ENCODE data around the gene ALAD. TPM values are rescaled to one million over a fixed set of nuclear protein-coding genes. Genes with fewer than 3 reads are reported as not detected.
"Not testable (repeated sequence)": the region's sequence is repeated elsewhere in the genome, so short reads cannot be mapped to it uniquely, and the experiment has no call there.

Gene ALAD
- total RNA-seq, 1 experiment from 2014 or later: 20.3 TPM

DNA sequence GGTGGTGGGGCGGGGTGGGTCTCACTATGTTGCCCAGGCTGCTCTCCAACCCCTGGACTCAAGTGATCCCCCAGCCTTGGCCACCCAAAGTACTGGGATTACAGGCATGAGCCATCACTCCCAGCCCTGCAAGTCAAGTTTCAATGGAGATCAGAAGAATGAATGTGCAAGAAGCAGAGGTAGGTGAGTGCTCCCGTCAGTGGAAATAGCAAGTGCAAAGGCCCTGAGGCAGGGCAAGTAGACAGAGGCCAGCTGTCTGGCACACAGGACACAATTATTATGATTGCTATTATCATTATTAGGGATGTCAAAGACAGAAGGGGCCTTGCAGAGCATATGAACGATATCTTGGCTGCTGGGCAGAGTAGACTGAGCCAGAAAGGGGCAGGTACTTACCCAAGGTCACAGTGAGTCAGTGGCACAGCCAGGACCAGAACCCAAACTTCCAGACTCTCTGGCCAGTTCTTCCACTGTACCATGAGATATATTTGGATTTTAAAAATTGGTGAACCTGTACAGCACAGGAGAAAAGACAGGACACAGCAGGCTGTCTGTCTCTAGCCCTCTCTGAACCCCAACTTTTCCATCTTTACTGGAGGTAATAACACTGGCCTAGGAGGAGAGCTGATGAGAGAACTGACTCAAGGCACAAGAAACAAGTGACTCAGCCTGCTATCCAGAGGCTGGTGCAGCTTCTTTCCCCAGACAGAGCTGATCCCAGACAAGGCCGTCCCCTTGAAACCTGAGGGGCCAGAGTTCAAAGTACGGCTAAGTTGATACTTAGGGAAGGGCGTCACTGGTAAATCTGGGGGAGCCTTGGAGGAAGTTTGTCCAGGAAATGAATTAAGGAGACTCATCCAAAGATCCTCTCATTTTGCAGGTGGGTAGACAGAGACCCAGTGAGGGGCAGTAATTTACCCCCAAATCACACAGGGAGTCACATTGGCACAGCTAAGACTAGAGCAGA lies 25.7 kb downstream of the ALAD start:
- DNase-seq (ENCODE audit: low read depth): no peak

DNA sequence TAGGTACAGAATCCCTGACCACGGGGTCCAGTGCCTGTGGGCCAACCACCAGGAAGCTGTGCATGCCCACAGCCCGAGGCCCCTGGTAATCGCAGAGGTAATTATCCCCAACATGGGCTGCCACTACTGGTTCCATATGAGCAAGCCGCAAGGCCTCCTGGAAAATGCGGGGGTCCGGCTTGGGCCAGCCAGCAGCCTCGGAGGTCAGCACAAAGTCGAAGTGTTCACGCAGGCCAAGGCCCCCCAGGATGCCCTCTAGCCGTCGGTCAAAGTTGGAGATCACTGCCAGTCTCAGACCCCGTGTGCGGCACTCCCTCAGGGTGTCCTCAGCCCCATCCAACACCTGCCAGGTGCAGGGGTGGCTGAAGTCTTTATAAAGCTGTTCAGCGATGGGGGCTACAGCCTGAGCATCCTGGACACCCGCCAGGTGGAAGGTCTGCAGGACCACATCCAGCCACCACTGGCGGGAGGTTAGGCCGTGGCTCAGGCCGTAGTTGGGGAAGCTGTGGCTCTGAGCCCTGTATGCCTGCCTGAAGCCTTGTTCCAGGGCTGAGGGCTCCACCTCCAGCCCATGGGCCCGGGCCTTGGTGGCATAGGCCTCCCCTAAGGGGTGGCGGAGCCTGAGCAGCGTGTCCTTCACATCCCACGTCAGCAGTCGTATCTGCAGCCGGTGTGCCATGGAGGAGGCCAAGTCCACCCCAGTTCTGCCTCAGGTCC lies 27.2 kb downstream of the ALAD start:
- no peak for DNase-seq (ENCODE audit: low read depth)

DNA sequence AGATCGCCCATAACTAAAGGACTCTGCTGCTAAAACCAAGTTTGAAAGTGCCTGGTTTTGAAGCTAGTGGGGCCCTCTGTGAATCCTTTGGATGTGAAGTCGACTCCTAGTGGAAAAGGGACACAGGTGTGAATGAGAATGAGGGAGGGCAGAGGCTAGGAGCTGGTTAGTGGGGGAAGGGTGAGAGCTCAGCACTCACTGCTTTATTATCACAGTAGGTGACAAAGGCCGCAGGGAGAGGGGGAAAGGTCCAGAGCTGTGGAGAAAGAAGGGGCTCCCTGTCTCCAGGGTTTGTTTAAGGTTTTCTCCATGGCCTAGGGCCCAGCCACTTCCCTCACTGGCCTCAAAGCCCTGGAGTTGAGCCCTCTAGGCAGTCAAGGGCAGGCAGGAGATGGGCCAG lies 27.8 kb downstream of the ALAD start:
- no peak for DNase-seq (ENCODE audit: low read depth)

DNA sequence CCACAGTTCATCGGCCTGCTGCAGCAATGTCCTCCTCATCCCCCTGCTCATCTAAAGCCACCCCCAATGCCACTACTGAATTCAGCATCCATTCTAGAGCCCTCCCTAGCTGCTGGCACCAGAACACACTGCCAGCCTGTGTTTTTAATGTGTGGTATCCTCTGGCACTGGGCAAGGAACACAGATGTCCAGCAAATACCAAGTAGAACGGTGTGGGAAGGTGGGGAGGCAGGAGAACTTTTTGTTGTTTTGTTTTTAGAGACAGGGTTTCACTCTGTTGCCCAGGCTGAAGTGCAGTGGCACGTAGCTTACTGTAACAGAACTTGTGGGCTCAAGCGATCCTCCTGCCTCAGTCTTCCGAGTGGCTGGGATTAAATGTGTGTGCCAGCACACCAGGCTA lies 29.0 kb downstream of the ALAD start:
- no peak for DNase-seq (ENCODE audit: low read depth)

DNA sequence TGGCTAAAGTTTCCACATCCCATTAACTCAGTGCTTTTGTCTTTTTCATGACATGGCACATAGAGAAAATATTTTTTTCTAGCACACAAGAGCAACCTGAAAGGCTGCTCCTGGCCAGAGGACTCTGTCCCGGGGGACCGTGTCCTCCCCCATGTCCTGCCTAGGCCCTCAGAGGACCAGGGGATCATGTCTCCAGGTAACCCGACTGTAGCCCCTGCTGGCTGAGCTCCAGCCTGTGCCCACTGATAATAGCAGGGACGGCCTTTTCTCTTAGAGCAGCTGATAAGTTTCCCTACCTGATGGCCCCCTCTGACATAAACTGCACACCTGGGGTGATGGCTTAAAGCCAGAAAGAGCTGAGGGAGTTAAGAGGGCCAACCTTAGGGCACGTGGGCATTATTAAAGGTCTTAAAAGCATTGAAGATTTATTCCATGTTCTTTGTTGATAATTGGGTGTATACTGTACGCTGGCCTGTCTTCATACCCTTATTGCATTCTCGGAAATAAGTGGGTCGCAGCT lies 30.2 kb downstream of the ALAD start:
- DNase-seq (ENCODE audit: low read depth): no peak

DNA sequence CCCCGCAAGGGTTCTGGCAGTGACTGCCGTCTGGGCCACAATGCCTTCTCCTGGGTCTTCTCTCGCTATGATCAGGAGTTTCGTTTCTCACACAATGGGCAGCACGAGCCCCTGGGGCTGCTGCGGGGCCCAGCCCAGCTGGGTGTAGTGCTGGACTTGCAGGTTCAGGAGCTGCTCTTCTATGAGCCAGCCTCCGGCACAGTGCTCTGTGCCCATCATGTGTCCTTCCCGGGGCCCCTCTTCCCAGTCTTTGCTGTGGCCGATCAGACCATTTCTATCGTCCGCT lies 31.3 kb downstream of the ALAD start:
- no peak for DNase-seq (ENCODE audit: low read depth)

DNA sequence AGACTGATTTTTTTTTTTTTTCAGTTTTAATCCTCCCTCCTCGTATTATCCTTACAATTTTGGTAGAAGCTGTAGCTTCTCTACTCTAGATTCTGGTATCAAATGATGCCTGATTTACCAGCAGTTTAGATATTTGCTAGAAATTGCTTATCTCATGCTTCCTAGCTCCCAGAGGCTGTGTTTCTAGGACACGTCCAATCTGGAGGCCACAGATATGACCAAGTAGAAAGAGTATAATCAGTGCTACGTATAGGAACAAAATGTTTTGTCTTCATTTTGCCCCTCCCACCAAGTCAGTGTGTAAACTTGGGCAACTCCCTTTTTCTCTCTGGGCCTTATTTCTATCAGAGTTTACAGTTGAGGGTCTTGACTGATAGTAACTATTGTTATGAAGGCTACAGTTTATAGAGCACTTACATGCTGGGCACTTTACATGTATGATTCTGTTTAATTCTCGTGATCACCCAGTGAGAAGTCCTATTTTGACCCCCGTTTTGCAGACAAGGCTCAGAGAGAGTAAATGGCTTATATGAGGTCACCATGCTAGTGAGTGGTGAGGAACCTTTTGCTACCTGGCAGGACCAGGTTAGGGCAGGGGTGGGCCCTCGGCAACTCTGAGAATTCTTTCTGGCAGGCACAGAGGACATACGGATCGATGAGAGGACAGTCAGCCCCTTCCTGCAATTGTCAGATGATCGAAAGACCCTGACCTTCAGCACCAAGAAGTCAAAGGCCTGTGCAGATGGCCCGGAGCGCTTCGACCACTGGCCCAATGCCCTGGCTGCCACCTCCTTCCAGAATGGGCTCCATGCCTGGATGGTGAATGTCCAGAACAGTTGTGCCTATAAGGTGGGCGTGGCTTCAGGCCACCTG lies 31.9 kb downstream of the ALAD start:
- no peak for DNase-seq (ENCODE audit: low read depth)

DNA sequence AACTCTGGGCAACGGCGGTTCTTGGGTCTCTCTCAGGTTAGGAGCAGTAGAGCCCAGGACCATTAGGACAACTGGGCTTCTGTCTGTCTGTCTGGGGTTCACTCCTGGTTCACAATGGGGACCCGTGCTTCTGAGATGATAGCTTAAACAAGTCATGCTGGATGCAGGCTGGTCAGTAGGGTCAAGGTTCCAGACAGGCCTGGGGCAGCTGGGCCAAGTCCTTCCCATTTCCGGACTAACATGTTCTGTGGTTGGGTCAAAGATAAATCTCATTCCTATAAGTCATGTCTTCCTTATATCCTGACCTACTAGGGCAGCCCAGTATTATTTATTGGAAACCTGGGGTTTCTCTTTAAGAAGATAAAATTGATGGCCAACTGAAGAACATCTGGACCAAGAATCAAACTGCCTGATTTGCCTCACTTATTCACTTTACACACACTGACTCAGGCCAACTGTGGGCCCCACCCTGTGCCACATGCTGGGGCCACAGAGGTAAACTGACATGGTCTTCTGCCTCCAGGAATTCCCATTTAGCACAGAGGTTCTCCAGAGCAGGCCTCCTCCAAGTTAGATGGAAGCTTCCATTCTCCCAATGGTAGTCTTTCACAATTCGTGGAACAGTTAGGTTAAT lies 32.6 kb downstream of the ALAD start:
- no peak for DNase-seq (ENCODE audit: low read depth)

DNA sequence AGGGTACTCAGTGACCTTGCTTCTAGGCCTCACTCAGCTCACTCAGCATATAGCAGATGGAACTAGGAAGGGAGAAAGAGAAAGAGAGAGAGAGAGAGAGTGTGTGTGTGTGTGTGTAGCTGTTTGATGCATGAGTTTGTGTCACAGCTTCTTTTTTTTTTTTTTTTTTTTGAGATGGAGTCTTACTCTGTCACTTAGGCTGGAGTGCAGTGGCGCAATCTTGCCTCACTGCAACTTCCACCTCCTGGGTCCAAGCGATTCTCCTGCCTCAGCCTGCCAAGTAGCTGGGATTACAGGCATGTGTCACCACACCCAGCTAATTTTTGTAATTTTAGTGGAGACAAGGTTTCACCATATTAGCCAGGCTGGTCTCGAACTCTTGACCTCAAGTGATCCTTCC lies 35.4 kb downstream of the ALAD start:
- DNase-seq (ENCODE audit: low read depth): not testable (repeated sequence)

DNA sequence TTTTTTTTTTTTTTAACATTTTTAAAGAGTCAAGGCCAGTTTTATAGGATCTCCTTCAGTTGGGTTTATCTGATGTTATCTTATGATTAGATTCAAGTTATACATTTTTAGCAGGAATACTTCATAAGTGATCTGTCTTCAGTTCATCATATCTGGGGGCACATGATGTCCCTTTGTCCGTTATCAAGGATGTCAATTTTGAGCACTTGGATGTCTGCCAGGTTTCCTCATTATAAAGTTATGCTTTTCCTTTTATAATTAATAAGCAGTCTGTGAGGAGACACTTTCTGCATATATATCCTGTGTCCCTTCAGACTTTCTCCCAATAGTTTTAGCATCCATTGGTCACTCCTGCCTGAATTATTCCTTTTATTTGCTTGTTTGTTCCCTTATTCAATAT lies 36.1 kb downstream of the ALAD start:
- no peak for DNase-seq (ENCODE audit: low read depth)

DNA sequence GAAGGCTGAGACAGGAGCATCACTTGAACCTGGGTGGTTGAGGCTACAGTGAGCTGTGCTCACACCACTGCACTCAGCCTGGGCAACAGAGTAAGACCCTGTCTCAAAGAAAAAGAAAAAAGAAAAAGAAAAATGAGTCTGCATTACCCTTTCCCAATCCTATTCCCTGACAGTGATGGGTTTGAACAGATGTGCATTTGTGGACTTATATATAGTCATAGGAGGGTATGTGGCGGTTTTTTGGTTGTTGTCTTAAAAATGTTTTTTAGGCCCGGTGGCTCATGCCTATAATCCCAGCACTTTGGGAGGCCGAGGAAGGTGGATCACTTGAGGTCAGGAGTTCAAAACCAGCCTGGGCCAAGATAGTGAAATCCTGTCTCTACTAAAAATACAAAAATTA lies 37.7 kb downstream of the ALAD start:
- DNase-seq (ENCODE audit: low read depth): no peak

DNA sequence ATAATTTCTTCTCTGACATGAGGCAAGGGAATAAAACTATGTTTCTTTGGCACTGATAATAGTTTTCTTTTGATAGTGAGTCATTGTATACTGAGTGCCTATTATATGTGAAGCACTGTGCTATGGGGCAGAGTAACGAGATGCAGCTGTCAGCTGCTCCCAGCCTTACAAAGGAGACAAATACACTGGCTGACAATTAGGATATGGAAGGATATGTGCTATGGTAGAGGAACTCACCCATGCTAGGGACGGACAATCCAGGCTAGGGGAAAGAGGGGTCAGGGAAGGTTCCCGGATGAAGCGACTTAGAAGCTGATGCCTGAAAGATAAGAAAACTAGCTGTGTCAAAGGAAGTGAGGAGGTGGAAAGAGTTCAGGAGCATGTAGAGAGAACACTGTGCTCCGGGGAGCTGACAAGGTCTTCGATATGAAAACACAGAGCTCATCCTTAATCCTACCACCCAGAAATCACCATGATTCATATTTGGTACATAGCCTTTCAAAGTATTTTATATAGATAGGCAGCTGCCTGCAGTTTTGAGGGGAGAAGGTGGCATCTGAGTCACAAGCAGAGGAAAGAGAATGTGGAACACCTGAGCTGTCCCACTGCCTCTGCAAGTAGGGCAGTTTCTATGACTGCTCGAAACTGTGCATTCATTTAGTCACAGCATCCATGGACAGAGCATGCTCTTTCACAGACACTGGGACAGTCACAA lies 39.6 kb downstream of the ALAD start:
- DNase-seq (ENCODE audit: low read depth): no peak

DNA sequence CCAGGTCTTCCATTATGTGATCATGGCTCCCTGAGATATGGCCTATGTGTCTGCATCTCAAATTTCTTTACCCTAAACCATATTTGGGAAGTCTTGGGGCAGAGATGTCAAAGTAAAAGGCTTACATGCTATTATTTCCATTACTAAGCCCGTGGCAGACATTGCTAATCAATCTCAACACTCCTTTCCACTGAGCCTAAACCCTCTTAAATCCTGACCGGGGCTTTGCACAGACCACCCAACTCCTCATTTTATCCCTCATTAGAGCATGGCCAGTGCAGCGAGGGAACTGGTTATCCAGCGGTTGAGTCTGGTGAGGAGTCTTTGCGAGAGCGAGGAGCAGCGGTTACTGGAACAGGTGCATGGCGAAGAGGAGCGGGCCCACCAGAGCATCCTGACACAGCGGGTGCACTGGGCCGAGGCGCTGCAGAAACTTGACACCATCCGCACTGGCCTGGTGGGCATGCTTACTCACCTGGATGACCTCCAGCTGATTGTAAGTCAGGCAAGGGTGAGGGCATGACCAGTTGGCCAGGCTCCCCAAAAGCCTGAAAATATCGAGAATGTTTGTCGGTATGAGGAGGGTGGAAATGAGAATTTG lies 40.7 kb downstream of the ALAD start:
- DNase-seq (ENCODE audit: low read depth): no peak

DNA sequence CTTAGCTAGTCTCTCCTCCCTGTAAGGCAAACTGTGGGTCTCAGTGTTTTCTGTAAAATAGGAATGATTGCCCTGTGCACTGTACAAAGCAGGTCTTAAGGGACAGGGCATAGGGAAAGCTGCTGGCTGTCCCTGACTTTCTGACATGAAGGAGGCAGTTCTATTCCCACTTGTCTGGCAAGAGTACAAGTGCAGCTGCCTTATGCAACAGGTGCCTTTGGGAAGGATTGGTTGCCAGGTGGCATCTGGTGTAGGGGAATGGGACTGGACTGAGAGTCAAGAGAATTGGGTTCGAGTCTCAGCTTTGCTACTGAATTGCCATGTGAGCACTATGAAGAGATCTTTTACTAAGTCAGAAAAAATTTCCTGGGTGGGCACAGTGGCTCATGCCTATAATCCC lies 41.7 kb downstream of the ALAD start:
- DNase-seq (ENCODE audit: low read depth): no peak

DNA sequence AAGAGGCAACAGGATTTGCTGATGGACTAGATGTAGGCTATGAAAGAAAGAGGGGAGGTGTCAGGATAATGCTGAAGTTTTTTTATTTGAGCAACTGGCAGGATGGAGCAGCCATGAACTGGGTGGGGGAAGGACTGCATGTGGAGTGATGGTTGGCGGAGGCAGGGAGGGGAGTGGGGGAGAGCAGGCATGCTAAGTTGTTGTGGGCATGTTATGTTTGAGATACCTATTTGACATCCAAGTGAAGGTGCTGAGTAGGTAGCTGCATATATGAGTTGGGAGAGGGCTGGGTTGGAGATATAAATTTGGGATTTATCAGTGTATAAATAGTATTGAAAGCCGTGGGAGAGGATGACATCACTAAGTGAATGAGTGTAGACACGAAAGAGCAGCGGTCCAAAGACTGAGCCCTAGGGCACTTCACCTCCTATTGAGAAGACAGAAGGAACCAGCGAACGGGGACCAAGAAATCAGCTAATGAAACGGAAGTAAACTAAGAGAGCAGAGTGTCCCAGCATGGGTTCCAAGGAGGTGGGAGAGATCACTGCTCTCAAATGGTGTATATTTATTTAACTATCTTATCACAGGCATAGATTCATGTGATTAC lies 44.3 kb downstream of the ALAD start:
- no peak for DNase-seq (ENCODE audit: low read depth)

DNA sequence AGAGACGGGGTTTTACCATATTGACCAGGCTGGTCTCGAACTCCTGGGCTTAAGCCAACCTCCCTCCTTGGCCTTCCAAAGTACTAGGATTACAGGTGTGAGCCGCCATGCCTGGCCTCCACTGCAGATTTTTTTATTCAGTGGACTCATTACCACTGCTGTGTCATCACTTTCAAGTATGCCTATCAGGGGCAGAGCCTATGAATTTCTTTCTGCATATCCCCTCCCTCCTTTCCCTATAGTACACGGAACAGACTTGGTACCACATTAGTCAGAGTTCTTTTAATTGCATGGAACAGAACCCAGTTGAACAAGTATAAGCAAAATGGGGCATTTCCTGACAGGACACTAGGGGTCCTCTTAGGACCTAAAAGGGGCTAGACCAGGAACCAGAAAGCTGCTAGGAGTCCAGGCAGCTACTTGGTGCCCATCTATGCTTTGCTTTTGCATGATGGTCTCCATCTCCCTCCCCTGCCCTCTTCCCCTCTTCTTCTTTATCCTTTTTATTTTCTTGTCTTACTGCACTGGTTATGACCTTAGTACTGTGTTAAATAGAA lies 46.0 kb downstream of the ALAD start:
- no peak for DNase-seq (ENCODE audit: low read depth)

DNA sequence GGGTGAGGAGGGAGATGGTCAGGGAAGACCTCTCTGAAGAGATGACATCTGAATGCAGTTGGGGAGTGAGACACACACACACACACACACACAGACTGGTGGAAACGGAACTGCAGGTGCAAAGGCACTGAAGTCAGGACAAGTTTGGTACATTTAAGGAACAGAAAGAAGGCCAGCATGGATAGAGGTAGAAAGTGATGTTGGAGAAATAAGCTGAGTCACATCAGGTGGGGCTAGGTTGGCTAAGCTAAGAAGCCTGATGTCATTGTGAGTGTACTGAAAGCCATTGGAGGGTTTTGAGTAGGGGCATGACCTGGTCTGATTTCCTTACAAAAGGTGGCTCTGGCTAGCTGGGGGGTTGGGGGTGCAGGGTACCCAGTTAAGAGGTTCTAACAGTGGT lies 48.7 kb downstream of the ALAD start:
- DNase-seq (ENCODE audit: low read depth): no peak

DNA sequence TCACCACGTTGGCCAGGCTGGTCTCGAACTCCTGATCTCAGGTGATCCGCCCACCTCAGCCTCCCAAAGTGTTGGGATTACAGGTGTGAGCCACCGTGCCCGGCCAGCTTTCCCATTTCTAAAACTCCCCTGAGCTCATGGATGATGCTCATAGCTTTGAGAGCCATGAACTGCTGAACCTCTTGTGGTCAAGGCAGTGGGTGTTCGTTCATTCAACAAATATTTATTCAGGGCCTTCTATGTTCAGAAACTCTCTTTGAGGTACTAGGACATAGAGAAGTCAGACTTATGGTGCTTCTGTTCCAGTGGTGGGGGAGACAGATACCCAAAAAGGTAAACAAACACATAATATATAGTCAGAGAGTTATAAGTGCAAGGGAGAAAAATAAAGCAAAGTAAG lies 49.1 kb downstream of the ALAD start:
- DNase-seq (ENCODE audit: low read depth): no peak

DNA sequence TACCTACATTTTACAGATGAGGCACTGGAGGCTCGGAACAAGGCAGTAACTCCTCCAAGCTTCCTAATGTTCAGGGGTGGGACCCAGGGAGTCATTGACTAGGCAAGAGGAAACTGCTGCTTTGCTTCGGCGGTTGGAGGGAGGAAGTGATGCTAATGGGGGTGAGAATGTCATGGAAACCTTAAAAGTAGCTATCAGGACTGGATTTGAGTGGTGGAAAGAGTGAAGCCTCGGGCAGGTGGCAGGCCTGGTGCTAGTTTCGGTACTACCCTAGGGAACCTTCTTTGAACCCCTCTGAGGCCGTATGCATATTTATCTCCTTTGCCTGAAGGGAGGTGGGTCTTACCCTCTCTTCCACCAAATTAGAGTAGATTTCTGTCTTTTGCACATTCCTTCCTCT lies 50.1 kb downstream of the ALAD start:
- DNase-seq (ENCODE audit: low read depth): no peak

All from HT1080 (cell line).